AG20443 (cell line): ENCODE measurements around the gene CYP2S1.
"Not testable (repeated sequence)": the region's sequence is repeated elsewhere in the genome, so short reads cannot be mapped to it uniquely, and the experiment has no call there.

Experiments
- DNase-seq: peaks from one replicate; pipeline ENCODE4 v3.0.0; 2012; ENCODE audit warnings: low spot score, mixed read lengths

CYP2S1 gene

GRCh38 chr19:41226053-41226873, 33.2 kb downstream of the CYP2S1 start:
- peak; percentile 95 for DNase-seq

GRCh38 chr19:41226874-41227390, 33.9 kb downstream of the CYP2S1 start:
- no peak for DNase-seq

- DNase-seq = no peak
Measured at GRCh38 chr19:41228486-41228885, 35.5 kb downstream of the CYP2S1 start.

- DNase-seq = not testable (repeated sequence)
Measured at GRCh38 chr19:41229338-41229737, 36.3 kb downstream of the CYP2S1 start.

GRCh38 chr19:41230067-41230857, 37.2 kb downstream of the CYP2S1 start:
- DNase-seq = no peak

- DNase-seq = no peak
Measured at GRCh38 chr19:41232686-41233085, 39.7 kb downstream of the CYP2S1 start.

- no peak for DNase-seq
Measured at GRCh38 chr19:41233748-41234240, 40.8 kb downstream of the CYP2S1 start.

GRCh38 chr19:41234512-41235168, 41.6 kb downstream of the CYP2S1 start:
- no peak for DNase-seq

- DNase-seq = no peak
Measured at GRCh38 chr19:41235480-41235879, 42.5 kb downstream of the CYP2S1 start.

- no peak for DNase-seq
Measured at GRCh38 chr19:41238244-41238643, 45.2 kb downstream of the CYP2S1 start.

GRCh38 chr19:41239363-41239762, 46.3 kb downstream of the CYP2S1 start:
- DNase-seq = no peak

GRCh38 chr19:41239961-41240574, 47.0 kb downstream of the CYP2S1 start:
- DNase-seq = no peak

GRCh38 chr19:41241859-41242258, 48.8 kb downstream of the CYP2S1 start:
- no peak for DNase-seq

- no peak for DNase-seq
Measured at GRCh38 chr19:41244117-41244516, 51.1 kb downstream of the CYP2S1 start.

- no peak for DNase-seq
Measured at GRCh38 chr19:41245843-41246242, 52.8 kb downstream of the CYP2S1 start.

- no peak for DNase-seq
Measured at GRCh38 chr19:41248895-41249294, 55.9 kb downstream of the CYP2S1 start.

- no peak for DNase-seq
Measured at GRCh38 chr19:41249707-41250423, 56.8 kb downstream of the CYP2S1 start.

- no peak for DNase-seq
Measured at GRCh38 chr19:41253660-41254059, 60.6 kb downstream of the CYP2S1 start.

GRCh38 chr19:41255171-41255570, 62.2 kb downstream of the CYP2S1 start:
- DNase-seq = no peak
